Measurements from ENCODE around the gene EP300. TPM values are rescaled to one million over a fixed set of nuclear protein-coding genes. Genes with fewer than 3 reads are reported as not detected.
"Not testable (repeated sequence)": the region's sequence is repeated elsewhere in the genome, so short reads cannot be mapped to it uniquely, and the experiment has no call there.

EP300 gene
- total RNA-seq, 1 donor from 2014 or later = 143 TPM

DNA sequence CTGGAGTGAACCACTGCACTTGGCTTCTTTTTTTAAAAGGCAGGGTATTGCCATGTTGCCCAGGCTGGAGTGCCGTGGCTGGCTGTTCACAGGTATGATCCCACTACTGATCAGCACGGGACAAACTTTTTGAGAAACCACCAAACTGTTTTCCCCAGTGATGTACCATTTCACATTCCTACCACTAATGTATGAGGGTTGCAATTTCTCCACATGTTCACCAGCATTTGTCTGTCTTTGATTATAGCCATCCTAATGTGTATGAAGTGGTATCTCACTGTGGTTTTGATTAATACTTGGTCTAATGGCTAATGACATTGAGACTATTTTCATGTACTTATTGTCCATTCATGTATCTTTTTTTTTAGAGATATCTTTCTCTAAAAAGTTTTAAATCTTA, 41.5 kb upstream of the EP300 start:
- no peaks in the 10 kb centered on the region for H3K27me3 Mint-ChIP-seq
- DNase-seq (ENCODE audit: low spot score, unreplicated experiment) = no peak
- no peak overlapping the region for H3K4me3 Mint-ChIP-seq (ENCODE audit: low read depth)
- TF ChIP-seq, protein P1, sequence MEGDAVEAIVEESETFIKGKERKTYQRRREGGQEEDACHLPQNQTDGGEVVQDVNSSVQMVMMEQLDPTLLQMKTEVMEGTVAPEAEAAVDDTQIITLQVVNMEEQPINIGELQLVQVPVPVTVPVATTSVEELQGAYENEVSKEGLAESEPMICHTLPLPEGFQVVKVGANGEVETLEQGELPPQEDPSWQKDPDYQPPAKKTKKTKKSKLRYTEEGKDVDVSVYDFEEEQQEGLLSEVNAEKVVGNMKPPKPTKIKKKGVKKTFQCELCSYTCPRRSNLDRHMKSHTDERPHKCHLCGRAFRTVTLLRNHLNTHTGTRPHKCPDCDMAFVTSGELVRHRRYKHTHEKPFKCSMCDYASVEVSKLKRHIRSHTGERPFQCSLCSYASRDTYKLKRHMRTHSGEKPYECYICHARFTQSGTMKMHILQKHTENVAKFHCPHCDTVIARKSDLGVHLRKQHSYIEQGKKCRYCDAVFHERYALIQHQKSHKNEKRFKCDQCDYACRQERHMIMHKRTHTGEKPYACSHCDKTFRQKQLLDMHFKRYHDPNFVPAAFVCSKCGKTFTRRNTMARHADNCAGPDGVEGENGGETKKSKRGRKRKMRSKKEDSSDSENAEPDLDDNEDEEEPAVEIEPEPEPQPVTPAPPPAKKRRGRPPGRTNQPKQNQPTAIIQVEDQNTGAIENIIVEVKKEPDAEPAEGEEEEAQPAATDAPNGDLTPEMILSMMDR (IDR thresholded peaks at IDR 0.05; ENCODE audit: unreplicated experiment) = no peak
- H3K4me1 Mint-ChIP-seq (ENCODE audit: low read depth) = peaks cover 11% of the 10 kb centered on the region
- H3K9me3 Mint-ChIP-seq (ENCODE audit: low read depth) = no peaks in the 10 kb centered on the region
- no peaks in the 10 kb centered on the region for H3K36me3 Mint-ChIP-seq (ENCODE audit: insufficient read depth)
- no peak overlapping the region for H3K27ac Mint-ChIP-seq

DNA sequence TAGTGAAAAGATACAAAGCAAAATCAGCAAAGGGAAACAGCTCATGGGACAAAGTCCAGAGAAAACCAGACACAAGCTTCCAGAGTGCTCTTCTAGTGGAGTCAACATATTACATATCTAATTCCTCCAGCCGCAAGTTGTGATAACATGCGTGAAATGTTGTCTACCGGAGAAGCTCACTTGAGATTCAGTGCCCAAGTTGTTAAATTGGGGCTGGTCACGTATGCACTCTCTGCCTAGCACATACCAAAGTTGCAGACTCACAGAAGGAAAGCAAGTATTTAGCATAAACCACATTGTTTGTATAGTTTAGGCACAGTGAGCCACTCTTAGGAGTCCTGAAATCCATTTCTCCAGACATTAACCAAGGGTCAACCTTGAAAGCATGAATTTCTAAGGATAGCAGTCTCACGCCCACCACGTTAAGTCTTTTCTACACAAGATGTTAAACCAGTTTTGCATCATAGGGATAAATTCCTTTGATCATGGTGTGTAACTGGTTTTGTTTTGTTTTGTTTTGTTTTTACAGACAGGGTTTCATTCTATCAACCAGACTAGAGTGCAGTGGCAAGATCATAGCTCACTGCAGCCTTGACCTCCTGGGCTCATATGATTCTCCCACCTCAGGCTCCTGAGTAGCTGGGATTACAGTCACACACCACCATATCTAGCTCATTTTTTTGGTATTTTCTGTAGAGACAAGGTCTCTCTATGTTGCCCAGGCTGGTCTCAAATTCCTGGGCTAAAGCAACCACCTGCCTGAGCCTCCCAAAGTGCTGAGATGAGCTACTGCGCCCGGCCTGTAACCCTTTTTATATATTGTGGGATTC, 39.5 kb upstream of the EP300 start:
- Mint-ChIP-seq H3K27me3 (no peaks in the 10 kb centered on the region), H3K27ac (peak overlapping the region; percentile 83), H3K9me3 (ENCODE audit: low read depth) (no peaks in the 10 kb centered on the region), H3K36me3 (ENCODE audit: insufficient read depth) (no peaks in the 10 kb centered on the region), H3K4me1 (ENCODE audit: low read depth) (peaks cover 11% of the 10 kb centered on the region), H3K4me3 (ENCODE audit: low read depth) (no peak overlapping the region)
- TF ChIP-seq, protein P1 (IDR thresholded peaks at IDR 0.05; ENCODE audit: unreplicated experiment) = no peak
- no peak for DNase-seq (ENCODE audit: low spot score, unreplicated experiment)

DNA sequence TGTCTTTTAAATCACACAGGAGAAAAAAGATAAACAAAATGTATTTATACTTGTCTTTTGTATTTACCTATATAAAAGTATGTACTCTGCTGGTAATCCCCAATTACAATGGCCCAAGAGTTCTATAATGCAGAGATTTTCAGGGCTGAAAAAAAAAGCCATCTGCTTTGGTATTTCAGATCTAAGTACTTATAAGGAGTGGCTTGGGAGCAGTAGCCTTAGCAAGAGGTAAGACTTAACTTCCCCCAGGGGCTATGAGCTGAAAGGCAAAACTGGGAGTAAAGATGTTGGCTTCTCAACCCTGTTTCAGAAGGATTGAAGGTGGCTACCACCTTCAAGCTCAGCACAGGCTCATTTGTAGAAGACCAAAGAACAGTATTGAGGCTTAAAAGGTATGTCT, 35.3 kb upstream of the EP300 start:
- no peak overlapping the region for H3K4me3 Mint-ChIP-seq (ENCODE audit: low read depth)
- H3K36me3 Mint-ChIP-seq (ENCODE audit: insufficient read depth) = no peaks in the 10 kb centered on the region
- DNase-seq (ENCODE audit: low spot score, unreplicated experiment) = no peak
- no peaks in the 10 kb centered on the region for H3K27me3 Mint-ChIP-seq
- TF ChIP-seq, protein P1 (IDR thresholded peaks at IDR 0.05; ENCODE audit: unreplicated experiment) = no peak
- no peak overlapping the region for H3K27ac Mint-ChIP-seq
- H3K4me1 Mint-ChIP-seq (ENCODE audit: low read depth) = peaks cover 4% of the 10 kb centered on the region
- no peaks in the 10 kb centered on the region for H3K9me3 Mint-ChIP-seq (ENCODE audit: low read depth)

DNA sequence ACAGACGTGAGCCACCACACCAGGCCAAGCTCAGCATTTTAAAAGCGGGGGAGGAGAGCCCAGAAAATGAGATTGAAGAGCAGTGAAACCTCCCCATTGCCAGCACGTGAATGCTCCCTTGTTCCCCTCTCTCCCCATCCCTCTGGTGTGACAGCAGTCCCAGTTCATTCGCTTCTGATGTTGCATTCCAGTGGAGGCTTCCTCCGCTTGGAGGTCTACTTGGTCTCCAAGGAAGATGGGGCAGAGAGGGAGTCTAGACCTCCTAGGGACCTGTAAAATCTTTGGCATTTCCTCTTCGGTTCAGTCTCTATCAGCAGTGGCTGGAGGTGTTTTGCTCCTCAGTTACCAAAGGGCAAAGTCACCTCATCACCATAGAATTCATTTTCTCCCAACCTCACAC, 30.2 kb upstream of the EP300 start:
- no peak for DNase-seq (ENCODE audit: low spot score, unreplicated experiment)
- Mint-ChIP-seq H3K36me3 (ENCODE audit: insufficient read depth) (no peaks in the 10 kb centered on the region), H3K27ac (no peak overlapping the region), H3K4me1 (ENCODE audit: low read depth) (no peaks in the 10 kb centered on the region), H3K27me3 (no peaks in the 10 kb centered on the region), H3K4me3 (ENCODE audit: low read depth) (no peak overlapping the region), H3K9me3 (ENCODE audit: low read depth) (no peaks in the 10 kb centered on the region)
- TF ChIP-seq, protein P1 (IDR thresholded peaks at IDR 0.05; ENCODE audit: unreplicated experiment) = no peak

DNA sequence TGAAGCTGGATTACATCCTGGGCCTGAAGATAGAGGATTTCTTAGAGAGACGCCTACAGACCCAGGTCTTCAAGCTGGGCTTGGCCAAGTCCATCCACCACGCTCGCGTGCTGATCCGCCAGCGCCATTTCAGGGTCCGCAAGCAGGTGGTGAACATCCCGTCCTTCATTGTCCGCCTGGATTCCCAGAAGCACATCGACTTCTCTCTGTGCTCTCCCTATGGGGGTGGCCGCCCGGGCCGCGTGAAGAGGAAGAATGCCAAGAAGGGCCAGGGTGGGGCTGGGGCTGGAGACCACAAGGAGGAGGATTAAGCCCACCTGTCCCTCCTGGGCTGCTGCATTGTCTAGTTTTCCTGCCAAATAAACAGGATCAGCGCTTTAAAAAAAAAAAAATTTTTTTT, 28.1 kb upstream of the EP300 start:
- not testable (repeated sequence) for H3K27ac Mint-ChIP-seq; H3K4me1 Mint-ChIP-seq (ENCODE audit: low read depth); H3K4me3 Mint-ChIP-seq (ENCODE audit: low read depth); H3K27me3 Mint-ChIP-seq; H3K9me3 Mint-ChIP-seq (ENCODE audit: low read depth); DNase-seq (ENCODE audit: low spot score, unreplicated experiment); H3K36me3 Mint-ChIP-seq (ENCODE audit: insufficient read depth)

DNA sequence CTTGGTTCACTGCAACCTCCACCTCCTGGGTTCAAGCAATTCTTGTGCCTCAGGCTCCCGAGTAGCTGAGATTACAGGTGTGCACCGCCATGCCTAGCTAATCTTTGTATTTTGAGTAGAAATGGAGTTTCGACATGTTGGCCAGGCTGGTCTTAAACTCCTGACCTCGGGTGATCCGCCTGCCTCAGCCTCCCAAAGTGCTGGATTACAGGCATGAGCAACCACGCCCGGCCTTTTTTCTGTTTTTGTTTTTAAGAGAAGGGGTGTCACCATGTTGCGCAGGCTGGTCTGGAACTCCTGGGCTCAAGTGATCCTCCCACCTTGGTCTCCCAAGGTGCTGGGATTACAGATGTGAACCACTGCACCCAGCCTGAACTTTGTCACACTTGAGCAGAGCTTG, 26.1 kb upstream of the EP300 start:
- not testable (repeated sequence) for DNase-seq (ENCODE audit: low spot score, unreplicated experiment); H3K36me3 Mint-ChIP-seq (ENCODE audit: insufficient read depth); H3K27me3 Mint-ChIP-seq; H3K4me3 Mint-ChIP-seq (ENCODE audit: low read depth); H3K9me3 Mint-ChIP-seq (ENCODE audit: low read depth); H3K4me1 Mint-ChIP-seq (ENCODE audit: low read depth); H3K27ac Mint-ChIP-seq

DNA sequence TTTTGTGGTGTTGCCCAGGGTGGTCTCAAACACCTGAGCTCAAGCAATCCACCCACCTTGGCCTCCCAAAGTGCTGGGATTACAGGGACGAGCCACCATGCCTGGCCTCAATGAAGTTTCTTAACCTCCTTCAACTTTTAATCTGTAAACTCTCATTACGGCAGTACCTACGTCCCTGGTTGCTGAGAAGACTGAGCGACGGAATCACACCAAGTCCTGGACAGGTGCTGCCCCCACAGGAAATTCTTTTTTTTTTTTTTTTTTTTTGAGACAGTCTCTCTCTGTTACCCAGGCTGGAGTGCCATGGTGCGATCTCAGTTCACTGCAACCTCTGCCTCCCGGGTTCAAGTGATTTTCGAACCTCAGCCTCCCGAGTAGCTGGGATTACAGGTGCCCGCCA, 24.4 kb upstream of the EP300 start:
- DNase-seq (ENCODE audit: low spot score, unreplicated experiment); H3K4me3 Mint-ChIP-seq (ENCODE audit: low read depth); H3K36me3 Mint-ChIP-seq (ENCODE audit: insufficient read depth); H3K9me3 Mint-ChIP-seq (ENCODE audit: low read depth); H3K27me3 Mint-ChIP-seq; H3K27ac Mint-ChIP-seq; H3K4me1 Mint-ChIP-seq (ENCODE audit: low read depth): not testable (repeated sequence)
